Activated T-helper 2 cell treated with anti-CD3 and anti-CD28 coated beads, Interferon-gamma antibody, Interleukin-2, Interleukin-4, amounts not matched to agents 10 μg/mL and 5 μg/mL and 100 μg/mL, durations not matched to agents 14 hours and 24 hours and 36 hours (primary cell): ENCODE results near the gene NAP1L4. TPM values are rescaled to one million over a fixed set of nuclear protein-coding genes. Genes with fewer than 3 reads are reported as not detected.

Experiments
- DNase-seq: peaks from one replicate; pipeline ENCODE4 v3.0.0; 2021; ENCODE audit warnings: low spot score
- H3K27ac Mint-ChIP-seq: one replicate; pipeline ENCODE4 v1.8.0; 2021; ENCODE audit warnings: mixed read lengths
- H3K27me3 Mint-ChIP-seq: one replicate; pipeline ENCODE4 v1.8.0; 2021; ENCODE audit warnings: low read depth, mixed read lengths
- H3K36me3 Mint-ChIP-seq: one replicate; pipeline ENCODE4 v1.8.0; 2021; ENCODE audit warnings: low read depth, mixed read lengths
- H3K4me1 Mint-ChIP-seq: one replicate; pipeline ENCODE4 v1.8.0; 2021; ENCODE audit warnings: low read depth, mixed read lengths
- H3K4me3 Mint-ChIP-seq: one replicate; pipeline ENCODE4 v1.8.0; 2021; ENCODE audit warnings: low read depth, mild to moderate bottlenecking, moderate library complexity, mixed read lengths
- H3K9me3 Mint-ChIP-seq: one replicate; pipeline ENCODE4 v1.8.0; 2021; ENCODE audit warnings: mixed read lengths
- intact Hi-C: fragments of 100-400 bp; cut with micrococcal nuclease; formaldehyde crosslinking; loops from one replicate; pipeline ENCODE4 v1.15.1; 2023
- total RNA-seq: library from RNA; stranded (reverse); gene quantifications from 2 replicates; pipeline ENCODE4 v1.2.3, GENCODE V29; 2022

NAP1L4 gene
- total RNA-seq, 1 donor from 2014 or later, result 267 TPM

GRCh38 chr11:2981130-2981529 lies 11.0 kb downstream of the NAP1L4 start:
- Mint-ChIP-seq H3K9me3 (no peaks in the 10 kb centered on the region), H3K36me3 (peaks cover 54% of the 10 kb centered on the region), H3K27ac (no peak overlapping the region), H3K27me3 (no peaks in the 10 kb centered on the region), H3K4me3 (no peak overlapping the region), H3K4me1 (peaks cover 32% of the 10 kb centered on the region)
- intact Hi-C loops, result no loop called here
- no peak for DNase-seq

DNA sequence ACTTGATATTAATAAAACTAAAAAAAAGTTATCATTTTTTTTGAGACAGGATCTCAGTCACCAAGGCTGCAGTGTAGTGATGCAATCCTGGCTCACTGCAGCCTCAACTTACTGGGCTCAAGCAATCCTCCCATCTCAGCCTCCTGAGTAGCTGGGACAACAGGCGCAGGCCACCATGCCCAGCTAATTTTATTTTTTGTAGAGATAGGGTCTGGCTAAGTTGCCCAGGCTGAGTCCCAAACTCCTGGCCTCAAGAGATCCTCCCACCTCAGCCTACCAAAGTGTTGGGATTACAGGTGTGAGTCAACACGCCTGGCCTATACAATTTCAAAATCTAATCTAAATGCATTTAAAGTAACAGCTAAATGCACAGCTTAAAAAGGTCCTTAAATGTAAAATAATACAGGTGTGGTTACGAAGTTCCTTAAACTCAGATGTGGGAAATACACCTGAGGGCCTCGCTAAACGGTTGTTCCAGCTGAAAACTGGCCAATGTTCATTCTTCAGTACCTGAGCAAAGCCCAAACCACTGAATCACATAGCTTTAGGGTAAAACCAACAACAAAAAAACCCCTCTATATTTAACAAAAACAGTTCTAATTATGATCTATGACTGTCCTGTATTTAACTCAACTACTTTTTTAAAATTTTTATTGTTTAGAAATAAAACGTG lies 11.8 kb downstream of the NAP1L4 start:
- Mint-ChIP-seq H3K27me3 (no peaks in the 10 kb centered on the region), H3K27ac (no peak overlapping the region), H3K9me3 (no peaks in the 10 kb centered on the region), H3K36me3 (peaks cover 56% of the 10 kb centered on the region), H3K4me1 (peaks cover 34% of the 10 kb centered on the region), H3K4me3 (no peak overlapping the region)
- intact Hi-C loops, result no loop called here
- DNase-seq, result no peak

- Mint-ChIP-seq H3K36me3 (peaks cover 65% of the 10 kb centered on the region), H3K27me3 (no peaks in the 10 kb centered on the region), H3K27ac (peak overlapping the region; percentile 44), H3K4me1 (peaks cover 23% of the 10 kb centered on the region), H3K4me3 (no peak overlapping the region), H3K9me3 (no peaks in the 10 kb centered on the region)
- DNase-seq, result no peak
- intact Hi-C loops, result no loop called here
These were observed 15.0 kb downstream of the NAP1L4 start for GRCh38 chr11:2977113-2977512.

DNA sequence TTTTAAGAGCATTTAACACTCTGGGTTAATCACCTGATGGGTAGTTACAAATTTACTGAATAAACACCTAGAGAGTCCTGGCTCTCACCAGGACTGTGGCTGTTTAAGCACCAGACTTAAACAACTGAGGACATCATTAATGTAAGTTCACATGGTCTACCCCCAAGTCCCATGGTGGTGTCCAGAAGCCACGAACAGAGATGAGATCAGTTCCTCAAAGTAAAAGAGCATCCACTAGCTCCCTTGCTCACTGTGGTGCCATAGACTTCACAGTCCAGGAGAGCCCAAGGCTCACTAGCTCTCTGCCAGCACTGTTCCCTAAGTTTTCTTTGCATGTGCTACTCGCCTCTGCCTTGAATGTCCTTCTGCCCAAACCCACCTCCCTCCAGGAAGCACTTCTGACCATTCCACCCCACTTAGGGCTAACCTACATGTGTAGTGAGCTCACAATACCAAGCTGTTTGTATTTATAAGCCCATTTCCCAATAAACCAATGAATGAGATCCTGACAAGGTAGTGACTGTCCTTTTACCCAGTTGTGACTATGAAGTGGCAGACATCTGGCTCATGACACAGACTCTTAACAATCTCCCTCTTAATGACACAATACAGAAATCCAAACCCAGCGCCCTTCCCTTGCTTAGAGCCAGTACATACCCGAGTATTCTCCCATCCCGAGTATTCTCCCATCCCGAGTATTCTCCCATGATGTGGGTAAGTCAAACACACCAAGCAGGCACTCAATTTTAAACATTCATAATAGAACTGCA lies 15.7 kb downstream of the NAP1L4 start:
- Mint-ChIP-seq H3K4me1 (peaks cover 18% of the 10 kb centered on the region), H3K9me3 (no peaks in the 10 kb centered on the region), H3K27me3 (no peaks in the 10 kb centered on the region), H3K27ac (peak overlapping the region; percentile 3), H3K36me3 (peaks cover 66% of the 10 kb centered on the region), H3K4me3 (no peak overlapping the region)
- DNase-seq, result no peak
- intact Hi-C loops, result no loop called here

GRCh38 chr11:2975594-2975993 lies 16.5 kb downstream of the NAP1L4 start:
- intact Hi-C loops, result loop anchor here (1.0 kb wide), 2 partner anchors 13 to 46 kb away; no protein-coding TSS in a partner anchor
- no peak for DNase-seq
- Mint-ChIP-seq H3K27ac (no peak overlapping the region), H3K4me1 (peaks cover 18% of the 10 kb centered on the region), H3K27me3 (no peaks in the 10 kb centered on the region), H3K9me3 (no peaks in the 10 kb centered on the region), H3K4me3 (no peak overlapping the region), H3K36me3 (peaks cover 75% of the 10 kb centered on the region)

GRCh38 chr11:2974272-2974671 lies 17.9 kb downstream of the NAP1L4 start:
- Mint-ChIP-seq H3K27me3 (no peaks in the 10 kb centered on the region), H3K4me3 (no peak overlapping the region), H3K4me1 (peaks cover 16% of the 10 kb centered on the region), H3K27ac (peak overlapping the region; percentile 4), H3K36me3 (peaks cover 88% of the 10 kb centered on the region), H3K9me3 (no peaks in the 10 kb centered on the region)
- DNase-seq, result no peak
- intact Hi-C loops, result no loop called here

GRCh38 chr11:2968341-2968900 lies 23.7 kb downstream of the NAP1L4 start:
- Mint-ChIP-seq H3K27me3 (no peaks in the 10 kb centered on the region), H3K36me3 (peaks cover 93% of the 10 kb centered on the region), H3K27ac (no peak overlapping the region), H3K4me1 (peaks cover 15% of the 10 kb centered on the region), H3K9me3 (no peaks in the 10 kb centered on the region), H3K4me3 (no peak overlapping the region)
- DNase-seq, result no peak
- intact Hi-C loops, result no loop called here

- DNase-seq, result no peak
- Mint-ChIP-seq H3K27me3 (no peaks in the 10 kb centered on the region), H3K36me3 (peaks cover 91% of the 10 kb centered on the region), H3K4me3 (no peak overlapping the region), H3K27ac (no peak overlapping the region), H3K9me3 (no peaks in the 10 kb centered on the region), H3K4me1 (peaks cover 25% of the 10 kb centered on the region)
- intact Hi-C loops, result no loop called here
These were observed 27.3 kb downstream of the NAP1L4 start for GRCh38 chr11:2964782-2965181.

DNA sequence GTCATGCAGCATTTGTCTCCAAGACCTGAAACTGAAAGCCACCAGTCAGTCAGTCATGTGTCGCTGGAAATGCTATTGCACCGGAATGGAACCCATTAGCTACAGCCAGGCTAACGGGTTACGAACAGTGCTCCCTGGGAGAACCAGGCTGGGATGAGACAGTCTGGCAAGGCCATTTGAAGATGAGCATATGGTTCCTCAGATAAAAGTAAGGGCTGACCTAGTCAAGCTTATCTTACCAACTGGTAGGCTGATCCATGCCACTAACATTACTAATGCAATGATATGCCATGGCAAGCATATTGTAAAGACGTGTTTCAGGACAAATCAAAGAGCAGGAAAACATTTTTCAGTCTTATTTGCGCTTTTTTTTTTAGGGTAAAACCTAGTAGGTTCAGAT lies 28.4 kb downstream of the NAP1L4 start:
- intact Hi-C loops, result no loop called here
- H3K27ac Mint-ChIP-seq, result no peak overlapping the region
- H3K27me3 Mint-ChIP-seq, result no peaks in the 10 kb centered on the region
- H3K36me3 Mint-ChIP-seq, result peaks cover 93% of the 10 kb centered on the region
- H3K9me3 Mint-ChIP-seq, result no peaks in the 10 kb centered on the region
- no peak for DNase-seq
- no peak overlapping the region for H3K4me3 Mint-ChIP-seq
- H3K4me1 Mint-ChIP-seq, result peaks cover 25% of the 10 kb centered on the region

GRCh38 chr11:2963112-2963754 lies 28.9 kb downstream of the NAP1L4 start:
- H3K36me3 Mint-ChIP-seq, result peaks cover 93% of the 10 kb centered on the region
- DNase-seq, result no peak
- no peaks in the 10 kb centered on the region for H3K27me3 Mint-ChIP-seq
- H3K9me3 Mint-ChIP-seq, result no peaks in the 10 kb centered on the region
- peaks cover 25% of the 10 kb centered on the region for H3K4me1 Mint-ChIP-seq
- H3K27ac Mint-ChIP-seq, result no peak overlapping the region
- no peak overlapping the region for H3K4me3 Mint-ChIP-seq
- intact Hi-C loops, result no loop called here

DNA sequence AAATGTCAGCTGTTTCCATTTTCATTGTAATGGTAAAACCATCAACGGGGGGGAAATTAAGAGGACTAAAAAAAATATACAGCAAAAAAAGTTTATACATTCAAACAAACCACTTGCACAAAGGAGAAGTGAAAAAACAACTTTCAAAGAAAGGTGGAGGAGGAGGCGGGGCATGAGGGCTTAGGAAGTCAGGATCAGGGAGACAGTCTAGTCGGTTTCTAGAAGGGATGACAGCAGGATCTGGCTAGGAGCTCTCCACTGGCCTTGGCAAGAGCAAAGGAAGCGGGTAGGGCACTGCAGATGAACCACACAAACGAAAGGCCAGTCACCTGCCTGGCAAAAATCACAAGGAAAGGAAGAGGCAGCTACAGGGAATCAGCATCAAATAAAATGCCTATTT lies 31.0 kb downstream of the NAP1L4 start:
- no peak for DNase-seq
- H3K4me3 Mint-ChIP-seq, result no peak overlapping the region
- peak overlapping the region; percentile 59 for H3K27ac Mint-ChIP-seq
- peaks cover 21% of the 10 kb centered on the region for H3K4me1 Mint-ChIP-seq
- intact Hi-C loops, result no loop called here
- H3K27me3 Mint-ChIP-seq, result no peaks in the 10 kb centered on the region
- H3K36me3 Mint-ChIP-seq, result peaks cover 93% of the 10 kb centered on the region
- H3K9me3 Mint-ChIP-seq, result no peaks in the 10 kb centered on the region

- no peak overlapping the region for H3K4me3 Mint-ChIP-seq
- H3K9me3 Mint-ChIP-seq, result no peaks in the 10 kb centered on the region
These were observed 32.0 kb downstream of the NAP1L4 start for GRCh38 chr11:2960139-2960538.

GRCh38 chr11:2958251-2958650 lies 33.9 kb downstream of the NAP1L4 start:
- no peaks in the 10 kb centered on the region for H3K27me3 Mint-ChIP-seq
- H3K4me3 Mint-ChIP-seq, result no peak overlapping the region
- DNase-seq, result no peak
- peaks cover 92% of the 10 kb centered on the region for H3K36me3 Mint-ChIP-seq
- H3K27ac Mint-ChIP-seq, result no peak overlapping the region
- no peaks in the 10 kb centered on the region for H3K9me3 Mint-ChIP-seq
- peaks cover 25% of the 10 kb centered on the region for H3K4me1 Mint-ChIP-seq
- intact Hi-C loops, result no loop called here

More at GRCh38 chr11:2960139-2960538, 32.0 kb downstream of the NAP1L4 start:
- Mint-ChIP-seq H3K4me1 (peaks cover 24% of the 10 kb centered on the region), H3K27ac (no peak overlapping the region), H3K27me3 (no peaks in the 10 kb centered on the region), H3K36me3 (peaks cover 93% of the 10 kb centered on the region)
- no peak for DNase-seq
- intact Hi-C loops, result no loop called here
